ENCODE results near the gene STON2.
A peak's percentile ranks its signal among the peaks of the same experiment; 100 is the strongest.
"Not testable (repeated sequence)": the region's sequence is repeated elsewhere in the genome, so short reads cannot be mapped to it uniquely, and the experiment has no call there.

STON2 gene

DNA sequence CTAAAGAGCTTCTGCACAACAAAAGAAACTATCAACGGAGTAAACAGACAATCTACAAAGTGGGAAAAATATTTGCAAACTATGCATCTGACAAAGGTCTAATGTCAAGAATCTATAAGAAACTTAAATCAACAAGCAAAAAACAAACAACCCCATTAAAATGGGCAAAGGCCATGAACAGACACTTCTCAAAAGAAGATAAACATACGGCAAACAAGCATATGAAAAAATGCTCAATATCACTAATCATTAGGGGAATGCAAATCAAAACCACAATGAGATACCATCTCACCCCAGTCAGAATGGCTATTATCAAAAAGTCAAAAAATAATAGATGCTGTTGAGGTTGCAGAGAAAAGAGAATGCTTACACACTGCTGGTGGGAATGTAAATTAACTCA lies 20.1 kb downstream of the STON2 start:
- not testable (repeated sequence) for H3K4me3 Mint-ChIP-seq; H3K4me1 Mint-ChIP-seq (ENCODE audit: low read depth); H3K36me3 Mint-ChIP-seq (ENCODE audit: low read depth); H3K27me3 Mint-ChIP-seq; H3K27ac Mint-ChIP-seq; H3K9me3 Mint-ChIP-seq

DNA sequence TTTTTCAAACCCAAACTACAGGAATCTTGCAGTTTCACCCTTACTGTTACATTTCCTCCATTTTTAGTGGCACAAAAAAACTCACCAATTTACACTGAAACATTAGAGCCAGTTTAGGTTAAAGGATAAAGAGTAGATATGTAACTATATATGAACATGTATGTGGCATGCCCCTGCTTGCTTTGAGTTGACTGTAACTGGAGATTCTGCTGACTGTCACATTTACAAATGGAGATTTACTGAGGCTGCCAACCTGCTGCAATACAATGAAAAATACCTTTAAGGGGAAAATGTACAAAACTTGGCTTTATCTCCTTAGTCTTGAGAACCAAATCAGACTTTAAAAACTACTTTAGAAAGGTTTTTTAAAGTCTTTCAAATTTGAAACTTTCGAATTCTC lies 28.3 kb downstream of the STON2 start:
- Mint-ChIP-seq H3K27me3 (peaks cover 19% of the 10 kb centered on the region), H3K36me3 (ENCODE audit: low read depth) (no peaks in the 10 kb centered on the region), H3K9me3 (peaks cover under 1% of the 10 kb centered on the region), H3K4me3 (no peak overlapping the region), H3K4me1 (ENCODE audit: low read depth) (no peaks in the 10 kb centered on the region), H3K27ac (no peak overlapping the region)

DNA sequence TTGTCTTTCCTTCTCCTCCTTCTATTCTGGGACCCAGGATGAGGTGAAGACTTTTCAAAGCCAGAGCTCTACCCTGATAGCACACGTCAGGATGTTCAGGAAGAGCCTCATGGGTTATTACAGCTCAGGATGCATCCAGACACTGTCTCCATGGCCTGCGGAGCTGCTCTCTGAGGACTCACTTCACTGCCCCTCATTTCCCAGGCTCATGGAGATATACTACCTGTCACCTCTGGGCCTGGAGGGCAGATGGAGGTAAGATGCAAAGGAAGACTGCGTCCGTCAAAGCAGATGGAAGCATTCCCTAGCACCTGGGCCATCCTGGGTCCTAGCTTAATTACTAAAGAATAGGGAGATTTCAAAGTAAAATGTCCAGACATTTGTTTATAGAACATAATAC lies 32.6 kb downstream of the STON2 start:
- Mint-ChIP-seq H3K36me3 (ENCODE audit: low read depth) (no peaks in the 10 kb centered on the region), H3K27me3 (peaks cover 5% of the 10 kb centered on the region), H3K4me1 (ENCODE audit: low read depth) (no peaks in the 10 kb centered on the region), H3K4me3 (no peak overlapping the region), H3K27ac (no peak overlapping the region), H3K9me3 (no peaks in the 10 kb centered on the region)

DNA sequence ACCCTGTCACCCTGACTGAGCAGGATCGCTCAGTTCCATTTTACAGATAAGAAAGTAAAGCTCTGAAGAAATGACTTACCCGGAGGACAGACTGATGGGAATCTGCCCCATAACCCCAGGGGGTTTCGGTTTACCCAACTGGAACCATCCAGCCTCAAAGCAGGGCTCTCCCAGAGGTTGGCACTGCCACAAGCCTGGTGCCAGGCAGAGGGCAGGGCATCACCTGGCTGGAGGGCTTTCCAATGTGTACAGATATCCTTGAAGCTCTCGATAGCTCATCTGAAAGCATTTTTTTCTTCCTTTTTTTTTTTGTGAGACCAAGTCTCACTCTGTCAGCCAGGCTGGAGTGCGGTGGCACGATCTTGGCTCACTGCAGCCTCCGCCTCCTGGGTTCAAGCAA lies 33.2 kb downstream of the STON2 start:
- Mint-ChIP-seq H3K36me3 (ENCODE audit: low read depth) (no peaks in the 10 kb centered on the region), H3K27ac (no peak overlapping the region), H3K27me3 (peaks cover 3% of the 10 kb centered on the region)

DNA sequence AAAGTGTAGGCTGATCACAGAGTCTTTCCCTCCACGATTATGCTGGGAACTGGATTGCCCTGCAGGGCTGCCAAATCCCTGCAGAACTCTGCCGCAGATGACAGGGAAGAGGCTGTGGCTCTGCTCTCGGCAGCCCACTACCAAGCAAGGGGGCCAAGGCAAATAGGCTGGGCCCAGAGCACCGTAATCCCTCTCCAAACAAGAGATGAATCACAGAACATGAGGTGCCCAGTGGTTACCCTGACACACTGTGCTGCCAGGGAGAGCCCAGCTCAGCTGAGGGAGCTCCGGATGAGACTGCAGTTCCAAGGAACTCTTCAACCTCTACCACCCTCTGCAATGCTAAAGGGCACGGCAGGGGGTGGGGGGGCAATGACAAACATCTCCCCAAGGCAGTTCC lies 33.9 kb downstream of the STON2 start:
- Mint-ChIP-seq H3K27ac (no peak overlapping the region), H3K9me3 (no peaks in the 10 kb centered on the region), H3K4me3 (no peak overlapping the region), H3K4me1 (ENCODE audit: low read depth) (no peaks in the 10 kb centered on the region), H3K27me3 (peaks cover 3% of the 10 kb centered on the region), H3K36me3 (ENCODE audit: low read depth) (no peaks in the 10 kb centered on the region)

More for the DNA sequence above, 33.2 kb downstream of the STON2 start:
- Mint-ChIP-seq H3K4me3 (no peak overlapping the region), H3K9me3 (no peaks in the 10 kb centered on the region), H3K4me1 (ENCODE audit: low read depth) (no peaks in the 10 kb centered on the region)

DNA sequence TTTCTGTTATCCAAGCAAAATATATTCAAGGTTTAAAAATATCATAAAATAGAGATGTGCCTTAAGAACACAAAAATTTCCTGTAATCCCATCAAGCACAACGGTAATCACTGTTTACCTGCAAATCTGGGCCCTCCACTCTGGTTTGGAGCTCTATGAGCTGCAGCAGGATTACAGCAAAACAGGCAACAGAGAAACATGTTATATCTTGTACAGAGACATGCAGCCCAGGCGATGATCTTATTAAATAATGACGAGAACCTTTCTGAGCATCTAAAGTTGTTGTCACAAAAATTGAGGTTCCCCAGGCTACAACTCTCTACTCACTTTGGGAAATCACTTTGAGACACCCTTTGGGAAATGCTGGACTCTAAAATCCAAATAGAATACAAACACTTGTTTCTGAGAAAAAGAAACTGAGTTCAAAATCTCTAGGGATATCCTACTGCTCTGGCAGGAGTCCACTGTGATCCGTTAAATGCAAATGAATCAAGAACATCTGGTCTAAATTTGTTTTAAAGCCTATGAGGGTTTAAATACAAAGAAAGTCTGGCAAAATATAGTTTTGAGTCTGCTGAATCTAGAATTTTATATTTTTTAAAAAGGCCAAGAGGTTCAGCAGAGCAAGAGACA lies 36.3 kb downstream of the STON2 start:
- Mint-ChIP-seq H3K4me1 (ENCODE audit: low read depth) (no peaks in the 10 kb centered on the region), H3K9me3 (no peaks in the 10 kb centered on the region), H3K4me3 (no peak overlapping the region), H3K36me3 (ENCODE audit: low read depth) (no peaks in the 10 kb centered on the region), H3K27ac (no peak overlapping the region), H3K27me3 (peaks cover 3% of the 10 kb centered on the region)

DNA sequence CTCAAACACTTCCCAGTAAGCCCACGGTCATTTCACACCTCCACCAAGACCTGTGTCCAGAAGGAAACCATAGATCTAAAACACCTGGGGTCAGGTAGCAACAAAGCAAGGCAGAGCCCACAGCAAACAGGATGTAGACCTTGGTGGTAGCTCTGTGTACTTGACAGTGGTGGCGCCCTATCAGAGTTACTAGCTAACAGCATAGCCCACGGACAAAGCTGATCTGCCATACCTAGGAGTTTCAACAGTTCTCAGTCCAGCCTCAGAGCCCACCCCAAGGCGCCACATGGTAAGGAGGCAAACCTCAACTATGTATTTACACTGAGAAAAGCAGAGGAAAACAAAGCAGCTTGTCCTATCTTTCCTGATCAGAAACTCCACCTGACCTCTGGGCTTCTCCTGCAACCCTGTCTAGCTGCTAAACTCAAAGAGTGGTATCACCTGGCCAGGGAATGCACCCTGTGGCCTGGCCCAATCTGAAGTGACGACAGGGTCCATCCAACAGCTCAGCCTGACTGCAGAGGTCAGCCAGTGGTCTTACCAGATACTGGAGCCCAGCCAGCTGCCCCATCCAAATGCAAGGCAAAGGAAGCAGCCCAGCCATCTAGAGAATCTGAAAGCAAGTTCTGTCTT lies 46.3 kb downstream of the STON2 start:
- Mint-ChIP-seq H3K36me3 (ENCODE audit: low read depth) (no peaks in the 10 kb centered on the region), H3K4me1 (ENCODE audit: low read depth) (no peaks in the 10 kb centered on the region), H3K27me3 (peaks cover 7% of the 10 kb centered on the region), H3K4me3 (no peak overlapping the region), H3K27ac (no peak overlapping the region), H3K9me3 (peaks cover 7% of the 10 kb centered on the region)

DNA sequence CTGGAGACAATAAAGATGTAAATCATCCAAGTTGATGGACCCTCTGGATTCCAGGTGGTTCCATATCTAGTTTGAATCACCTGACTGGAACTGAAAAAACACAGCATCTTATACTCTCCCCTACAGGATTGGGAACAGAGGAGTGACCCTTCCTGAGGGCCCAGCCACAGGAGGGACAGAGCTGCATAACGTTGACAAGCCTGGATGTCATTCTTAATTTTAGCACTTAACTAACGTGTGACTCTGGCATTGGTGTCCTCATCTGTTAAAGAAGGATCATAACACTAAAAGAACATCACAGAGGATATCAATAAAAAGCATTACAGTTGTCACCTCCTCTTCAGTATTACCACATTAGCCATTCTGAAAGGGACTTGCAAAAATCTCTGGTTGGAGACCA lies 47.7 kb downstream of the STON2 start:
- H3K36me3 Mint-ChIP-seq (ENCODE audit: low read depth): no peaks in the 10 kb centered on the region
- peaks cover 7% of the 10 kb centered on the region for H3K9me3 Mint-ChIP-seq
- H3K4me3 Mint-ChIP-seq: no peak overlapping the region
- H3K4me1 Mint-ChIP-seq (ENCODE audit: low read depth): no peaks in the 10 kb centered on the region
- H3K27me3 Mint-ChIP-seq: no peaks in the 10 kb centered on the region
- no peak overlapping the region for H3K27ac Mint-ChIP-seq

DNA sequence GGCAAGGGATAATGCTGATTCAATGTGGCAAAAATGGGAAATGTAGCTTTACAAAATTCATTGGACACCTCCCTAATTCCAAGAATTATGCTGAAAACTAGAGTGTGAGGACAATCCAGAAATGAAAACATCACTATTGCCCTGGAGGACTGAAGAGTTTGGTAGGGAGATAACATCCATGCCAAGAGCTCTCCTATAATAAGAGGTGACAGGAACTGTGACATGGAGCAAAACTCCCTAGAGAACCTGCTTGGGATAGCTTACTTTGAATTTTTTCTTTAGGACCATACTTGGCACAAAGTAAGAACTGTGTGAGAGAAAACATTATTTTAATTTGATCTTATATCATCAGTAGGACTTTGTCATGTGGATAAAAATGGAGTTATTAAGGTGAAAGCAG lies 48.9 kb downstream of the STON2 start:
- peaks cover 7% of the 10 kb centered on the region for H3K9me3 Mint-ChIP-seq
- no peaks in the 10 kb centered on the region for H3K36me3 Mint-ChIP-seq (ENCODE audit: low read depth)
- H3K27me3 Mint-ChIP-seq: peaks cover 7% of the 10 kb centered on the region
- no peaks in the 10 kb centered on the region for H3K4me1 Mint-ChIP-seq (ENCODE audit: low read depth)
- H3K27ac Mint-ChIP-seq: no peak overlapping the region
- no peak overlapping the region for H3K4me3 Mint-ChIP-seq

DNA sequence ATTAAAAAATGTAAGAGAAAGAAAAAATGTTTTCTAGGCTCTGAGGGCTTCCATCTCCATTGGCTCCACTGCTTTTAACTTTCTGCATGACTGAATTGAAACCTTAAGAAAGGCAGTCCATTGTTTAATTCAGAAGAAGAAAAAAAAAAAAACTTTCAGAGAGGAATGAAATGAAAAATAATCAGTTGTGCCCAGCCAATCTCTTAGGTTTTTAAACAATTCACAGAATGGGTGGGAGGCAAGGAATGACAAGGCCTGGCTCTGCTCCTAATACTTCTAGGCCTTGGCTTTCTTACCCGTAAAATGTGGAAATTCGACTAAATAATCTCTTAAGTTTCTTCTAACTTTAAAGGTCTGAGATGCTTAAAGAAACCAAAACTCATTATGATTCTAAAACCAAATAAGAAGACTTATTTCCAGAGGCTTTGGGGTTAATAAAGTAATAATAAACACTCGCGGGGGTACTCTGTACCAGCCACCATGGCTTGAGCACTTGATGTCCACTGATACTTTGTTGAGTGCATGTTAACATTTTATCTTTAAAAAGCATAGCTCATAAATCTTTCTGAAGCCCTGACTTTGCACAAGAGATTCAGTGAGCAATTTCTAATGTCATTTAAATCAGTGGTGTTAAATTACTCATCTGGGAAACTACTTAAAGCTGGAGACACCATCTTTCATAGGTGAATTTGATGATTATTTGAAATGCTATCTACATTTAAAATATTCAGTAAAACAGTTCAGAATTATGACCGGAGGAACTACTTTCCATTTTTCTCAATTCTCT lies 49.6 kb downstream of the STON2 start:
- no peaks in the 10 kb centered on the region for H3K36me3 Mint-ChIP-seq (ENCODE audit: low read depth)
- no peak overlapping the region for H3K4me3 Mint-ChIP-seq
- no peak overlapping the region for H3K27ac Mint-ChIP-seq
- no peaks in the 10 kb centered on the region for H3K4me1 Mint-ChIP-seq (ENCODE audit: low read depth)
- H3K27me3 Mint-ChIP-seq: peaks cover 10% of the 10 kb centered on the region
- H3K9me3 Mint-ChIP-seq: peaks cover 7% of the 10 kb centered on the region

DNA sequence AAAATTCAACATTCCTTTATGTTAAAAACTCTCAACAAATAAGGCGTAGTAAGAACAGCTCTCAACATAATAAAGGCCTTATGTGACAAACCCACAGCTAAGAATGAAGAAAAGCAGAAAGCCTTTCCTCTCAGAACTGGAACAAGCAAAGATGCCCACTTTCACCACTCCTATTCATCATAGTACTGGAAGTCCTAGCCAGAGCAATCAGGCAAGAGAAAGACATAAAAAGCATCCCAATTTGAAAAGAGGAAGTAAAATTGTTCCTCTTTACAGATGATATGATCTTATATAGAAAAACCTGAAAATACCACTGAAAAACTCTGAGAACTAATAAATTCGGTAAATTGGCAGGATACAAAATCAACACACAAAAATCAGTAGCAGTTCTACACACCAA lies 52.1 kb downstream of the STON2 start:
- Mint-ChIP-seq H3K27ac (no peak overlapping the region), H3K9me3 (no peaks in the 10 kb centered on the region), H3K4me1 (ENCODE audit: low read depth) (no peaks in the 10 kb centered on the region), H3K36me3 (ENCODE audit: low read depth) (no peaks in the 10 kb centered on the region), H3K4me3 (no peak overlapping the region), H3K27me3 (peaks cover 16% of the 10 kb centered on the region)

DNA sequence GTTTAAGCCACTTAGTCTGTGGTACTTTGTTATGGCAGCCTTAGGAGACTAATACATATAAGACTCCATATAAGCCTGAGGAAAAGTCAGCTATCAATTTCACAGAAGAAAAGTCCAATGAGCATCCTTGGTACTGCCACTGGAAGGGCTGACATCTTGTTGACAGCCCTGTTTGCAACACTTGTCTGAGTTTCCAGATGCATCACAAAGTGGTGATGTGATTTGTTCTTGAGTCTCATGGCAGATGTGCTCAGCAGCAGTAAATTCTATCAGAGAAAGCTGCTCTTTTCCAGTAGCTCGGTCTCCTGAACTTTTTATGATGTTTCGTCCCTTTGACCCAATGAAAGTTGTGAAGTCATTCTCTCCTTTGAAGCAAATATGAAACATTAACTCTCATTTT lies 54.3 kb downstream of the STON2 start:
- no peaks in the 10 kb centered on the region for H3K36me3 Mint-ChIP-seq (ENCODE audit: low read depth)
- no peaks in the 10 kb centered on the region for H3K9me3 Mint-ChIP-seq
- H3K27ac Mint-ChIP-seq: no peak overlapping the region
- H3K4me1 Mint-ChIP-seq (ENCODE audit: low read depth): no peaks in the 10 kb centered on the region
- H3K27me3 Mint-ChIP-seq: peaks cover 16% of the 10 kb centered on the region
- H3K4me3 Mint-ChIP-seq: no peak overlapping the region

DNA sequence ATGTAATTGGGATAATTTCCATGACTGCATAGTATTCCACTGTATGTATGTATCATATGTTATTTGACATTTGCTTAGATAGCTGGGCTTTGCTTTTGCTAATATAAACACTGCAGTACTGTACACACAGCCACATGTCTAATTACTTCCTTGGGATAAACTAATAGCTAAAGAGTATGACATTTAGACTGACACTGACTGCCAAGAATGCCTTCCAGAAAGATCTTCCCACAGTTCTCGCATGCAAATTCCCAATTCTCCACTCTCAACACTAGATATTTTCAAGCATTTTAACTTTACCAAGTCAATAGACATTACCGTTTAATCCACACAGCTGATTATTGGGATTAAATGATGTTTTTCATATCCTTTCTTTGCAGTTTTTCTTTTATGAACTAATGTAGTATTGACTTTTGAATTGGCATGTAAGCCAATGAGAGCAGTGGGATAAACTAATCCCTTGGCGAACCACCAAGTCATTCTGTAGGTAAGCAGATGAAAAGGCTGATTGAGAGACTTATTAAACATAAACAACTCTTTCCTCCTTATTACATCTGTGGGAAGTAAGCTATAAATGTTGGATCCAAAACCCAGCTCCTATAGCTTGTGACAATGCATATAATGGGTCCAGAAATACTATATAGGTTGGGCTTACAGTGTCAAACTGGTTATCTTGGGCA lies 55.5 kb downstream of the STON2 start:
- no peaks in the 10 kb centered on the region for H3K9me3 Mint-ChIP-seq
- no peak overlapping the region for H3K4me3 Mint-ChIP-seq
- H3K4me1 Mint-ChIP-seq (ENCODE audit: low read depth): no peaks in the 10 kb centered on the region
- H3K27ac Mint-ChIP-seq: no peak overlapping the region
- H3K36me3 Mint-ChIP-seq (ENCODE audit: low read depth): no peaks in the 10 kb centered on the region
- peaks cover 16% of the 10 kb centered on the region for H3K27me3 Mint-ChIP-seq

DNA sequence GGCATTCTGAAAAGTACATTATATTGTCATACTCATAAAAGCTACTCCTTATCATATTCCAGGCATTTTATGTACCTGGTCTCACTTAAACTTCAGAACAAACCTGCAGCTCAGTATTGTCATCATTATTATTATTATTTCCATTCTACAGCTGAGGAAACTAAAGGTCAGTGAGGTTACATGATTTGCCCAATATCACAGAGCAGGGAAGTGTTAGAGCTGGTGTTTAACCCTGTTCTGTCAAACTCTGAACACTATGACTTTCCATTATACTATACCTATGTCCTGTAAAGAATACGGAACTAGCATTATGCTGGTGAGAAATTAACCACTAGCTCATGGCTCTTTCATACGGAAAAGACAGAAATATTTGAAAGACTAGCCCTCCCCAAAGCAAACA lies 56.4 kb downstream of the STON2 start:
- H3K27ac Mint-ChIP-seq: peak overlapping the region; percentile 47
- no peaks in the 10 kb centered on the region for H3K4me1 Mint-ChIP-seq (ENCODE audit: low read depth)
- H3K36me3 Mint-ChIP-seq (ENCODE audit: low read depth): no peaks in the 10 kb centered on the region
- no peak overlapping the region for H3K4me3 Mint-ChIP-seq
- H3K27me3 Mint-ChIP-seq: peaks cover 16% of the 10 kb centered on the region
- no peaks in the 10 kb centered on the region for H3K9me3 Mint-ChIP-seq

Data from stimulated activated naive CD8-positive, alpha-beta T cell treated with anti-CD3 and anti-CD28 coated beads, Interleukin-15, Interleukin-2, amounts not matched to agents 100 ng/mL and 50 ng/mL, for 24 hours (primary cell).